ENCODE data around the gene PPP4R3C.
"Not testable (repeated sequence)": the region's sequence is repeated elsewhere in the genome, so short reads cannot be mapped to it uniquely, and the experiment has no call there.

PPP4R3C gene

GRCh38 chrX:27463187-27463586, at the start of gene PPP4R3C:
Gene PPP4R3C (minus strand): TSS chrX:27463341. CDS start chrX:27463296, 45 bp downstream.
- DNase-seq: no peak

- DNase-seq: no peak
Measured at GRCh38 chrX:27491397-27491796, 28.3 kb upstream of the PPP4R3C start.

GRCh38 chrX:27466051-27466450, 2.9 kb upstream of the PPP4R3C start:
- DNase-seq: no peak

GRCh38 chrX:27465036-27465435, 1.9 kb upstream of the PPP4R3C start:
- no peak for DNase-seq

- DNase-seq: not testable (repeated sequence)
Measured at GRCh38 chrX:27459129-27459528, 4.0 kb downstream of the PPP4R3C start.

GRCh38 chrX:27458544-27458943, 4.6 kb downstream of the PPP4R3C start:
- DNase-seq: not testable (repeated sequence)

- no peak for DNase-seq
Measured at GRCh38 chrX:27451324-27451723, 11.8 kb downstream of the PPP4R3C start.

GRCh38 chrX:27446423-27446822, 16.7 kb downstream of the PPP4R3C start:
- no peak for DNase-seq

- no peak for DNase-seq
Measured at GRCh38 chrX:27445438-27445837, 17.7 kb downstream of the PPP4R3C start.

GRCh38 chrX:27444093-27444908, 18.8 kb downstream of the PPP4R3C start:
- no peak for DNase-seq

- not testable (repeated sequence) for DNase-seq
Measured at GRCh38 chrX:27442392-27442791, 20.7 kb downstream of the PPP4R3C start.

- DNase-seq: no peak
Measured at GRCh38 chrX:27439771-27440170, 23.4 kb downstream of the PPP4R3C start.

- no peak for DNase-seq
Measured at GRCh38 chrX:27438937-27439336, 24.2 kb downstream of the PPP4R3C start.

- no peak for DNase-seq
Measured at GRCh38 chrX:27435031-27435430, 28.1 kb downstream of the PPP4R3C start.

Data from NCI-H1694 (cell line).